A549 (cell line): ENCODE data around the gene CHIT1. TPM values are rescaled to one million over a fixed set of nuclear protein-coding genes. Genes with fewer than 3 reads are reported as not detected.

Source experiments
- ATAC-seq, 2 experiments: fragments of 200-7000 bp in 1 of 2; fragments of >200 bp in 1 of 2; cut with Nextera tagmentation in 1 of 2; cut with Tn5 transposase in 1 of 2; 3 replicates each; pipeline versions ENCODE4 v1.8.0 to v1.9.1; 2018 to 2020; ENCODE audit warnings: mild to moderate bottlenecking in 1 of 2, moderate library complexity in 1 of 2
- CTCF ChIA-PET: fragments of 300-600 bp; sonication (Branson Sonifier 250); formaldehyde crosslinking; extraction: SDS; loops from one replicate; lab custom pipeline; 2021; ENCODE audit warnings: antibody characterized with exemption, inconsistent platforms; lab: Yijun Ruan, JAX
- POLR2A ChIA-PET: fragments of 350-600 bp; formaldehyde crosslinking; extraction: SDS; loops from one replicate; lab custom pipeline; 2021; ENCODE audit warnings: antibody characterized with exemption, inconsistent platforms; lab: Yijun Ruan, JAX
- DNase-seq, 2 experiments: peaks; one replicate each; pipeline versions ENCODE4 v3.0.0 to v3.0.0-alpha.2; 2011 to 2016; ENCODE audit warnings: low read depth in 1 of 2, low spot score in 1 of 2
- FAIRE-seq: peaks from 2 replicates; lab custom pipeline; 2011; peaks lifted over from hg19 to GRCh38; lab: Jason Lieb, UNC
- H3K27ac ChIP-seq, 2 experiments: fragments of >200 bp; sonication (Bioruptor Twin); formaldehyde crosslinking; 3 replicates each; pipeline ENCODE4 v1.5.1; 2016 to 2017
- H3K4me1 ChIP-seq: fragments of >200 bp; sonication (Bioruptor Twin); formaldehyde crosslinking; 3 replicates; pipeline ENCODE4 v1.6.1; 2016
- H3K4me2 ChIP-seq: fragments of >200 bp; sonication (Bioruptor Twin); formaldehyde crosslinking; 3 replicates; pipeline ENCODE4 v1.6.1; 2016
- H3K4me3 ChIP-seq: fragments of >200 bp; sonication (Bioruptor Twin); formaldehyde crosslinking; 3 replicates; pipeline ENCODE4 v1.5.1; 2016
- H3K9me3 ChIP-seq: fragments of >200 bp; sonication (Bioruptor Twin); formaldehyde crosslinking; 3 replicates; pipeline ENCODE4 v1.6.1; 2016
- ATOH8 ChIP-seq: fragments of 250-450 bp; sonication (Bioruptor Pico); IDR thresholded peaks from 2 replicates; pipeline ENCODE4 v1.5.0; 2020; ENCODE audit warnings: low read depth, mild to moderate bottlenecking, moderate library complexity
- CHD2 ChIP-seq: fragments of 150-350 bp; IDR thresholded peaks from 2 replicates; pipeline ENCODE4 v1.6.1; 2014; ENCODE audit warnings: low read length; ENCODE audit not compliant: partially characterized antibody
- E2F6 ChIP-seq: IDR thresholded peaks from 2 replicates; pipeline ENCODE4 v1.6.1; 2012; ENCODE audit warnings: low read depth, borderline replicate concordance
- ESRRA ChIP-seq: fragments of 150-350 bp; IDR thresholded peaks from 2 replicates; pipeline ENCODE4 v1.6.1; 2014; ENCODE audit warnings: mild to moderate bottlenecking, low read length, borderline replicate concordance
- FOSL2 ChIP-seq, 2 experiments: fragments of 450-650 bp in 1 of 2; fragments of >200 bp in 1 of 2; sonication (Bioruptor Twin) in 1 of 2; formaldehyde crosslinking; IDR thresholded peaks; 2 replicates each; pipeline versions ENCODE4 v1.5.0 to v1.6.1; 2016 to 2020; ENCODE audit warnings: mild to moderate bottlenecking in 1 of 2, moderate library complexity in 1 of 2
- FOXS1 ChIP-seq: fragments of 250-450 bp; sonication (Bioruptor Pico); IDR thresholded peaks from 2 replicates; pipeline ENCODE4 v1.5.0; 2020; ENCODE audit warnings: mild to moderate bottlenecking, moderate library complexity
- HEYL ChIP-seq: fragments of 250-450 bp; sonication (Bioruptor Pico); IDR thresholded peaks from 2 replicates; pipeline ENCODE4 v1.8.0; 2021; ENCODE audit warnings: mild to moderate bottlenecking, moderate library complexity
- HOXB5 ChIP-seq: fragments of 250-450 bp; sonication (Bioruptor Pico); IDR thresholded peaks from 2 replicates; pipeline ENCODE4 v1.5.0; 2020; ENCODE audit warnings: mild to moderate bottlenecking, moderate library complexity
- JUN ChIP-seq, 2 experiments: fragments of >200 bp; sonication (Bioruptor Twin); formaldehyde crosslinking; IDR thresholded peaks; 2 replicates in 1 of 2; 3 replicates in 1 of 2; pipeline ENCODE4 v1.6.1; 2016 to 2017
- MAFK ChIP-seq: fragments of 450-650 bp; IDR thresholded peaks from 2 replicates; pipeline ENCODE4 v1.6.1; 2014; ENCODE audit not compliant: partially characterized antibody
- NPAS2 ChIP-seq: fragments of 250-450 bp; sonication (Bioruptor Pico); IDR thresholded peaks from 2 replicates; pipeline ENCODE4 v1.8.0; 2022; ENCODE audit warnings: mild to moderate bottlenecking, moderate library complexity, borderline replicate concordance
- PBX3 ChIP-seq: IDR thresholded peaks from 2 replicates; pipeline ENCODE4 v1.6.1; 2012
- POLR2A ChIP-seq: IDR thresholded peaks from 2 replicates; pipeline ENCODE4 v1.6.1; 2012; ENCODE audit warnings: mild to moderate bottlenecking, low read length
- RAD21 ChIP-seq, 2 experiments: fragments of >200 bp in 1 of 2; sonication (Bioruptor Twin) in 1 of 2; formaldehyde crosslinking in 1 of 2; IDR thresholded peaks in 1 of 2; conservative IDR thresholded peaks in 1 of 2; 2 replicates in 1 of 2; 3 replicates in 1 of 2; pipeline ENCODE4 v1.6.1; 2012 to 2018; ENCODE audit warnings: inconsistent platforms in 1 of 2
- REST ChIP-seq: fragments of 200-600 bp; sonication (generic); IDR thresholded peaks from 2 replicates; pipeline ENCODE4 v1.6.1; 2016; ENCODE audit warnings: antibody characterized with exemption, mild to moderate bottlenecking, moderate library complexity
- TP53 ChIP-seq: fragments of 250-450 bp; sonication (Bioruptor Pico); IDR thresholded peaks from 2 replicates; pipeline ENCODE4 v1.5.0; 2021; ENCODE audit warnings: mild to moderate bottlenecking, moderate library complexity
- WGBS: methylation state at CpG from one replicate; pipeline ENCODE4 v1.1.6; 2017; ENCODE audit errors: missing lambda C conversion rate; 5-methylcytosine and 5-hydroxymethylcytosine counted together
- polyA plus RNA-seq, 4 experiments: library from polyadenylated mRNA; depleted of rRNA in 3 of 4; stranded (reverse); fragments of >200 nt; fragmentation: RNase III in 1 of 4; extraction: RNeasy Plus Mini Kit Qiagen cat#74134 plus additional on column Dnase treatment in 1 of 4; gene quantifications; 2 replicates in 3 of 4; 3 replicates in 1 of 4; pipeline ENCODE4 v1.2.3, GENCODE V29; 2011 to 2017
- TF ChIP-seq, protein P1 (sequence below): fragments of >200 bp; sonication (Bioruptor Twin); formaldehyde crosslinking; IDR thresholded peaks from 3 replicates; pipeline ENCODE4 v1.6.1; 2016

CHIT1 gene
- polyA plus RNA-seq, 2 of the 4 experiments (the other 2 are of a cell fraction) = not detected

- no peak for TF ChIP-seq REST
- TF ChIP-seq TP53 (CRISPR knock-in tag) = no peak
- no peak for TF ChIP-seq ATOH8 (CRISPR knock-in tag)
- TF ChIP-seq FOSL2 (IDR thresholded peaks at IDR 0.05) = no peak
- TF ChIP-seq FOSL2 (CRISPR knock-in tag; IDR thresholded peaks at IDR 0.05) = no peak
- no peak for TF ChIP-seq RAD21 (conservative IDR thresholded peaks at IDR 0.05 in 1 of 2, IDR thresholded peaks at IDR 0.05 in 1 of 2)
- no peak for TF ChIP-seq NPAS2
- no peak for TF ChIP-seq CHD2
- no peak for TF ChIP-seq HEYL (CRISPR knock-in tag)
Measured at GRCh38 chr1:203278082-203278884, 48.8 kb upstream of the CHIT1 start (continued).

DNA sequence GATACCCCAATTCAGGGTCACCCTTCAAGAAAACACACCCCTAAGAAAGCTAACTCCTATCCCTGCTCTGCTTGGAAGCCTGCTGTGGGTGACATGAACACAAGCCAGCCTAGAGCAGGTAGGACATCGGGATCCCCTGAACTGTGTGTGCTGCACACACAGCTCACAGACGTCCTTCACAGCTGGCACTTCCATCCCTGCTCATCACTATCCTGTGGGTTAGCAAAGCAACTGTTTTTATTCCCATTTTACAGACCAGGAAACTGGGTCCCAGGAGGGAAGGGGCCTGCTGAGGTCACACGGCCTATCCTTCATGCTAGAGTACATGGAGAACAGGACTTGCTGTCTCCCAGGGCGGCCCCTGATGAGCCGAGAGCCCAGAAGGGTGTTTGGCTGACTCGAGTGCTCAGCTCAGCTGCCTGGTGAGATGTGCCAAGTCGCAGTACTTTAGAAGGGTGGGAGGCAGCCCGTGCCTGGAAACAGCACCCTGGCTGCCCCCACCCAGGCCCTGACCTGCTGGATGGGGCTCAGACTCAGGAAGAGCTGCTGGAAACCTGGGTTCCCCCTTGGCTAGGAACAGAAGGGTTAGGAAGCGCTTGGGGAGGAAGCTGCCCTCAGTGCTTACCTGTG, 47.6 kb upstream of the CHIT1 start:
- H3K9me3 ChIP-seq = no peaks in the 10 kb centered on the region
- peaks cover 14% of the 10 kb centered on the region for H3K4me1 ChIP-seq
- no peak for TF ChIP-seq ESRRA
- no peak for TF ChIP-seq PBX3
- TF ChIP-seq MAFK = no peak
- TF ChIP-seq POLR2A = no peak
- no peak for TF ChIP-seq FOXS1 (CRISPR knock-in tag)
- TF ChIP-seq JUN (IDR thresholded peaks at IDR 0.05) = no peak
- TF ChIP-seq E2F6 = no peak
- no peak for TF ChIP-seq HOXB5
- TF ChIP-seq, protein P1, sequence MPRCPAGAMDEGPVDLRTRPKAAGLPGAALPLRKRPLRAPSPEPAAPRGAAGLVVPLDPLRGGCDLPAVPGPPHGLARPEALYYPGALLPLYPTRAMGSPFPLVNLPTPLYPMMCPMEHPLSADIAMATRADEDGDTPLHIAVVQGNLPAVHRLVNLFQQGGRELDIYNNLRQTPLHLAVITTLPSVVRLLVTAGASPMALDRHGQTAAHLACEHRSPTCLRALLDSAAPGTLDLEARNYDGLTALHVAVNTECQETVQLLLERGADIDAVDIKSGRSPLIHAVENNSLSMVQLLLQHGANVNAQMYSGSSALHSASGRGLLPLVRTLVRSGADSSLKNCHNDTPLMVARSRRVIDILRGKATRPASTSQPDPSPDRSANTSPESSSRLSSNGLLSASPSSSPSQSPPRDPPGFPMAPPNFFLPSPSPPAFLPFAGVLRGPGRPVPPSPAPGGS = no peak
- TF ChIP-seq ATOH8 (CRISPR knock-in tag) = no peak
- TF ChIP-seq, all 56 proteins: peak for 0
- WGBS = 77% methylated on average over 8 of the region's 9 CpGs
- ATAC-seq (no peak), FAIRE-seq (no peak), DNase-seq (no peak)
- no peak overlapping the region for H3K4me2 ChIP-seq
- CTCF ChIA-PET = interaction anchor here (0.6 to 21.3 kb wide), 8 partner anchors 7 to 238 kb away, joined by 3 to 510 read pairs (median 5); partner anchors contain the start of gene FMOD
- POLR2A ChIA-PET = interaction anchor here (0.7 kb wide), 1 partner anchor 294 kb away, joined by 6 read pairs; no protein-coding TSS in a partner anchor
- H3K4me3 ChIP-seq = no peak overlapping the region
- H3K27ac ChIP-seq = no peak overlapping the region
